PC-3 (cell line): ENCODE results near the gene OGFOD3. TPM values are rescaled to one million over a fixed set of nuclear protein-coding genes. Genes with fewer than 3 reads are reported as not detected.
"Not testable (repeated sequence)": the region's sequence is repeated elsewhere in the genome, so short reads cannot be mapped to it uniquely, and the experiment has no call there.

Experiments
- ATAC-seq: fragments of 200-7000 bp; cut with Tn5 transposase; 2 replicates; pipeline ENCODE4 v1.9.1; 2020; ENCODE audit warnings: mild to moderate bottlenecking, moderate library complexity
- BruUV-seq: library from RNA; stranded (reverse); fragments of 400-500 nt; replicated peaks from 2 replicates; lab custom pipeline; 2021; lab: Mats Ljungman, UMichigan
- CTCF ChIA-PET: fragments of 300-600 bp; sonication (Branson Sonifier 250); formaldehyde crosslinking; loops from one replicate; lab custom pipeline; 2022; ENCODE audit warnings: antibody characterized with exemption; lab: Charles Lee
- POLR2A ChIA-PET: fragments of 300-600 bp; sonication (Branson Sonifier 250); formaldehyde crosslinking; loops from one replicate; lab custom pipeline; 2022; ENCODE audit warnings: antibody characterized with exemption; ENCODE audit not compliant: unreplicated experiment; lab: Charles Lee
- DNase-seq: peaks from one replicate; pipeline ENCODE4 v3.0.0-alpha.2; 2015
- H2AFZ ChIP-seq: fragments of 300-600 bp; sonication (generic); 2 replicates; pipeline ENCODE4 v1.6.0; 2016; ENCODE audit warnings: antibody characterized with exemption, low read length
- H3F3A ChIP-seq: fragments of 300-600 bp; sonication (generic); one replicate; pipeline ENCODE4 v1.6.0; 2017; ENCODE audit warnings: antibody characterized with exemption, low read length, control low read depth, mild to moderate bottlenecking; ENCODE audit not compliant: unreplicated experiment
- H3K27ac ChIP-seq: fragments of 300-600 bp; sonication (generic); 2 replicates; pipeline ENCODE4 v1.5.1; 2016; ENCODE audit warnings: mild to moderate bottlenecking, low read length
- H3K27me3 ChIP-seq: fragments of 300-600 bp; sonication (generic); 2 replicates; pipeline ENCODE4 v1.6.1; 2016; ENCODE audit warnings: low read length, mixed read lengths
- H3K36me3 ChIP-seq: fragments of 300-600 bp; sonication (generic); 2 replicates; pipeline ENCODE4 v1.6.1; 2016; ENCODE audit warnings: low read depth, mixed run types, low read length, mixed read lengths
- H3K4me1 ChIP-seq: fragments of 300-600 bp; sonication (generic); 2 replicates; pipeline ENCODE4 v1.5.1; 2016; ENCODE audit warnings: low read length; ENCODE audit not compliant: insufficient read depth
- H3K4me2 ChIP-seq: fragments of 300-600 bp; sonication (generic); 2 replicates; pipeline ENCODE4 v1.6.0; 2016; ENCODE audit warnings: low read length
- H3K4me3 ChIP-seq: fragments of 300-600 bp; sonication (generic); 2 replicates; pipeline ENCODE4 v1.5.1; 2016; ENCODE audit warnings: mild to moderate bottlenecking, low read length, mixed read lengths
- H3K79me2 ChIP-seq: fragments of 300-600 bp; sonication (generic); 2 replicates; pipeline ENCODE4 v1.6.1; 2017; ENCODE audit warnings: low read length, mixed read lengths
- H3K9ac ChIP-seq: fragments of 300-600 bp; sonication (generic); 2 replicates; pipeline ENCODE4 v1.6.0; 2016; ENCODE audit warnings: mild to moderate bottlenecking, low read length
- H3K9me2 ChIP-seq: fragments of 300-600 bp; sonication (generic); replicated peaks from 2 replicates; pipeline ENCODE4 v1.6.1; 2016; ENCODE audit warnings: mixed run types, low read length, mixed read lengths
- H3K9me3 ChIP-seq: fragments of 300-600 bp; sonication (generic); 2 replicates; pipeline ENCODE4 v1.6.1; 2016; ENCODE audit warnings: low read length, mixed read lengths
- H4K20me1 ChIP-seq: fragments of 300-600 bp; sonication (generic); 2 replicates; pipeline ENCODE4 v1.6.1; 2016; ENCODE audit warnings: low read length, mixed read lengths
- CTCF ChIP-seq: fragments of 300-600 bp; sonication (generic); conservative IDR thresholded peaks from 2 replicates; pipeline ENCODE4 v1.5.1; 2017; ENCODE audit warnings: antibody characterized with exemption, low read depth, mild to moderate bottlenecking, low read length
- EZH2 ChIP-seq: fragments of 300-600 bp; sonication (generic); IDR thresholded peaks from one replicate; pipeline ENCODE4 v1.6.1; 2017; ENCODE audit warnings: antibody characterized with exemption, mild to moderate bottlenecking, low read length; ENCODE audit not compliant: unreplicated experiment
- EZH2phosphoT487 ChIP-seq: fragments of 300-600 bp; sonication (generic); IDR thresholded peaks from 2 replicates; pipeline ENCODE4 v1.6.1; 2018; ENCODE audit warnings: mild to moderate bottlenecking, antibody characterized with exemption, low read length, borderline replicate concordance
- intact Hi-C: fragments of 100-400 bp; cut with micrococcal nuclease; formaldehyde crosslinking; loops from 2 replicates; pipeline ENCODE4 v1.9.0; 2023
- total RNA-seq: library from RNA; depleted of rRNA; stranded (reverse); fragments of >200 nt; gene quantifications from 2 replicates; pipeline ENCODE4 v1.2.3, GENCODE V29; 2014

Gene OGFOD3
- total RNA-seq, 1 experiment from 2014 or later = 56.1 TPM

DNA sequence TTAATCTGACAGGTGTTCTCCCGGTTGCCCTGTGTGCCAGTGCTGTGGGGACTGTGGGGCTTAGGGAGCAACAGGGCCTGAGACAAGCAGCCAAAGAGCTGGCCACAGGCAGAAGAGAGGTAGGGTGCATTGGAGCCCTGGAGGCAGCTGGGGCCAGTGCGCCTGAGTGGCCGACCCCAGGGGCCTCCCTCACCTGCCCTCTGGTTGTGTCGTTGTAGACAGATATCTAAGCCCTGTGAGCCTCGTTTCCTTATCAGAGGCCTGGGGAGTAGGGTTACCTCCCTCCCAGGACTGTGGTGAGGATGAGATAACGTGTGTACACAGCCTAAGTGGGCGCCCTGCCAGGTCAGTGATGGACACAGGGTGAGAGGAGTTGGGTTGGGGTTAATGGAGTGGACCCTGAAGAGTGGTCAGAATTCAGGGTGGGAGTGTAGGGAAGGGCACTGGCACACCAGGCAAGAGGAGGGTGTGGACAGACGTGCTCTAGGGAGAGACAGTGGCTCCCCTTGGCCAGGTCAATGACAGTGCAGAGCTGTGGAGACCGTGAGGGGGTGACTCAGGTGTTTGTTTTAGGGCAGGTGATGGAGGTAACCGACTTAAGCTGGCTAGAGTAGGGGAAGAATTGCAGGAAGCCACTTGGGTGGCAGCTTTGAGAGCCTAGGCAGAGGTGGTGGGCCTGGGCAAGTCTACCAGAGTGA, 43.6 kb upstream of the OGFOD3 start:
- peaks cover 16% of the 10 kb centered on the region; the same call in 1 of the 2 replicates for H3K36me3 ChIP-seq
- no TSS peak for BruUV-seq
- H3K4me2 ChIP-seq = peak overlapping the region; percentile 36
- no peak overlapping the region for H3K27ac ChIP-seq
- no peaks in the 10 kb centered on the region for H3K27me3 ChIP-seq
- DNase-seq = peak; percentile 66
- H3K9me3 ChIP-seq = no peaks in the 10 kb centered on the region
- no peaks in the 10 kb centered on the region for H3F3A ChIP-seq
- TF ChIP-seq CTCF (no peak), EZH2 (no peak), EZH2phosphoT487 (no peak)
- H3K9me2 ChIP-seq = no peaks in the 10 kb centered on the region
- H2AFZ ChIP-seq = no peak overlapping the region
- ATAC-seq = 0 out of 2 replicates have a peak, but pooled peaks have one; percentile 3
- peaks cover 22% of the 10 kb centered on the region for H3K4me1 ChIP-seq
- H4K20me1 ChIP-seq = no peaks in the 10 kb centered on the region
- POLR2A ChIA-PET = no interaction called here
- H3K9ac ChIP-seq = no peak overlapping the region
- peaks cover 15% of the 10 kb centered on the region for H3K79me2 ChIP-seq
- no peak overlapping the region for H3K4me3 ChIP-seq
- CTCF ChIA-PET = no interaction called here
- intact Hi-C loops = no loop called here

DNA sequence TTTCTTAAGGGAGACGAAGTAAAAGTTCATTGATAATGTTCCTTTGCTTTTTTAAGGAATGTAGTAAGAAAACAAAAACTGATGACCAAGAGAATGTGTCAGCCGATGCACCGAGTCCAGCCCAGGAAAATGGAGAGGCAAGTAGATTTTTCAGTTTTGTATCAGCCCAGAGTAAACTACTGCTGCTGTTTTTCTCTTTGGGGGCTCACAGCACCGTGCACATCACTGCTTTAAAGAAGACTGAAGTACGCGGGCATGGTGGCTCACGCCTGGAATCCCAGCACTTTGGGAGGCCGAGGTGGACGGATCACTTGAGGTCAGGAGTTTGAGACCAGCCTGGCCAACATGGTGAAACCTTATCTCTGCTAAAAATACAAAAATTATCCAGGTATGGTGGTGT, 41.5 kb upstream of the OGFOD3 start:
- Histone ChIP-seq H3K4me1 (peaks cover 22% of the 10 kb centered on the region), H3K36me3 (peaks cover 13% of the 10 kb centered on the region; the same call in 1 of the 2 replicates), H3K79me2 (peaks cover 15% of the 10 kb centered on the region), H3K4me2 (peak overlapping the region; percentile 95), H3K4me3 (peak overlapping the region; percentile 95; the same call in 1 of the 2 replicates)
- H3K9me2 ChIP-seq, DNase-seq, H2AFZ ChIP-seq, H3K9me3 ChIP-seq, H3K27me3 ChIP-seq, H3F3A ChIP-seq, H3K9ac ChIP-seq, H3K27ac ChIP-seq, H4K20me1 ChIP-seq, POLR2A ChIA-PET, CTCF ChIA-PET, BruUV-seq, ATAC-seq: not testable (repeated sequence)
- intact Hi-C loops = loop anchor here (2.0 to 10.0 kb wide), 3 partner anchors 69 to 215 kb away; partner anchors contain the start of gene TEX19

- Histone ChIP-seq H3K4me1 (peaks cover 22% of the 10 kb centered on the region), H3K27ac (0 out of 2 replicates have a peak overlapping the region, but pooled peaks have one; percentile 3), H3F3A (no peaks in the 10 kb centered on the region), H3K27me3 (no peaks in the 10 kb centered on the region), H2AFZ (peak overlapping the region; percentile 77), H3K4me2 (peak overlapping the region; percentile 95), H3K36me3 (peaks cover 9% of the 10 kb centered on the region; the same call in 1 of the 2 replicates), H3K9me3 (no peaks in the 10 kb centered on the region), H3K9ac (peak overlapping the region; percentile 93), H3K79me2 (peaks cover 15% of the 10 kb centered on the region), H3K9me2 (no peaks in the 10 kb centered on the region), H3K4me3 (peak overlapping the region; percentile 95), H4K20me1 (no peaks in the 10 kb centered on the region)
- peak; percentile 6 for DNase-seq
- POLR2A ChIA-PET = no interaction called here
- intact Hi-C loops = loop anchor here (2.0 to 10.0 kb wide), 3 partner anchors 70 to 214 kb away; partner anchors contain the start of gene TEX19
- BruUV-seq = no TSS peak
- CTCF ChIA-PET = no interaction called here
- no peak for TF ChIP-seq CTCF
- TF ChIP-seq EZH2 = no peak
- no peak for TF ChIP-seq EZH2phosphoT487
- peak; percentile 13 for ATAC-seq
Observed at GRCh38 chr17:82458885-82459424, 40.6 kb upstream of the OGFOD3 start.
